ENCODE measurements around the gene SIRPA. TPM values are rescaled to one million over a fixed set of nuclear protein-coding genes. Genes with fewer than 3 reads are reported as not detected.

Gene SIRPA
- total RNA-seq, 1 donor from 2014 or later = 15.1 TPM

DNA sequence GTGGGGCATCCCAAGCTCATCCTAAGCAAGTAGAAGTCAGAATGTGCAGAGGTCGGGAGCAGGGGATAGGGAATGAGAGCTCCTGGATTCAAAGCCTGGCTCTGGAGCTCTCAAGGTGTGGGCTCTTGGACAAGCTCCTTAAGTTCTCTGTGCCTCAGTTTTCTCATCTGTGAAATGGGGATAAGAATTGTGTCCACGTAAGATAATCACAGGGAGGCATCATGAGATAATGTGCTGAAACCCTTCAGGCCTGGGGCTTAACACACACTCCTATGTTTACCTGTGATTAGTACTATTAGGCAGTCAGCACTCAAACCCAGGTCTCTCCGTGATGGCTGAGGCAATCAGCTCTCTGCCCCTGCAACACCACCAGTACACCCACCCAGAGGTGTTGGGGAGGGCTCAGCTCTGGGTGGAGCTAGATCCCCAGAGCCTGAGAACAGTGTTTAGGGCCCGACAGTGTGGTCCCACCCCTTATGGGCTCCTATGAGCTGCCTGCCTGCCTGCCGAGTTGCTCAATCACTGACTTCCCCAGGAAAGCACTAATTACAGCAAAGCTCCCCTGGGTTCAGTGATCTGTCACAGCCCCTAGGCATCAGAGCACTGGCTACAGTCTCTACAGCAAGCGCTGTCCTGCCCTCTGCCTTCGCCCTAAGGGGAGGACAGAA, 6.3 kb upstream of the SIRPA start:
- peak; percentile 58 for ATAC-seq

DNA sequence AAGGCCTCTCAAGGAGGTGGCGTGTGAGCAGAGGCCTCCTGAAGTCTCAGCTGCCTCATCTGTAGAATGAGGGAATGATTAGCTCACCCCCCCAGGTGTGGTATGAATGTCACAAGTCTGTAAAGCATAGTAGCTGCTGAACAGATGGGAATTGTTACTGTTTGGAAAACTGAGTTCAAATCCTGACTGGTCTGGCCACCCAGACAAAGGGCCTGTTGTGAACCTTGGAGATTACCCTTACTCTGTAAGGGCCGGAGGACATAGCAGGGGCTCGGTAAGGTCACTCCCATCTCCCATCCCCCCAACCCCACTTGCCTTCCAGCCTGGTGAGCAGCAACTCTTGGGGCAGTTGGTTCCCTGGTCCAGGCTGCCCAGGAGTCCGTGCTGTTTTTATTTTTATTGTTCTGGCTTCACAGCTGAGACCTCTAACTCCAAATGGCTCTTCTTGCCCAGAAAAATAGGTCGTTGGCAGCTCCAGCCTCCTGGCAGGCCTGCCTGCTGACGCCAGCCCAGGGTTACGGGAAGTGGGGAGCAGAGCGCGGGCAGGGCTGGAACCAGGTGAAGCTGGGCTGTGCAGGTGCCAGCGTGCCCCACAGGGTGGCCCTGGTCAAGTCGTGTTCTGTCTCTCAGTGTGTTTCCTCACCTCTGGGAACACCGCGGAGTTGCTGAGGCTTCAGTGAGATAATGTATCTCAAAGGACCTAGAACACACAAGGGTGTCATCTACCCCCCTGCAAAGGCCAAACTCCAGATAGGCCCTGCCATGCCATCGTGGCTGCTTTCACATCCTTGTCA, 4.5 kb upstream of the SIRPA start:
- ATAC-seq = peak; percentile 30

DNA sequence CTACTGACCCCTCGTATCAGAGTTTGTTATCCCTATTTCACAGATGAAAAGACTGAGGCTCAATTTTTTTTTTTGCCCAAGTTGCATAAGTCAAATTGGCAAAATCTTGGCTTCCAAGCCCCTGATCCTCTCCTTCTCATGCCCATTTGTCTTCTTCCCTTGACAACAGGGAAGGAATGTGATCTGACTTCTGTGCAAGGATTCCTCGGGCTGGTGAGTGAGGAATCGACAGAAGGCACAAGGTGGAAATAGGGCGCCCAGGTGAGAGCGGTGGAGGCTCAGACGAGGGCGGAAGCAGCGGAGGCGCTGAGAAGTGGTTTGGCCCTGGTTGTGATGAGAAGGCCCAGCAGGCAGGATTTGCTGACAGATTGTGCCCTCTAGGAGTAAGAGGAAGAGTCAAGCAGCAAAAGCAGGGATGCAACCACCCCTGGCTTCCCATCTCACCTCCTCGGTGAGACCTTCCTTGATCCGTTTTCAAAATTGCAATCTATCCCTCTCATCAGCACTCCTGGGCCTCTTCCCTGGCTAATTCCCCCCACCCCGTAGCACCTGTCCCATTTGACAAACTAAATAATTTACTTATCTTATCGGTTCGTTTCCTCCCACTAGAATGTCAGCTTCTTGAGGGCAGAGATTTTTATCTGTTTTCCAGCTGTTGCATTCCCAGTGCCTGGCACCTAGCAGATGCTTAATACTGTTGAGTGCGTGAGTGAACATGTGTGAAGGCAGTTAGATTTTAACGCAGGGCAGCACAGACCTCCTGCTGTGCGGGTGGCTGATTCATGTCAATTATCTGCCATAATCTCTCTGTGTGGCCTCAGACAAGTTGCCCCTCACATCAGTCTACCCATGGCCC, 3.7 kb upstream of the SIRPA start:
- no peak for ATAC-seq

DNA sequence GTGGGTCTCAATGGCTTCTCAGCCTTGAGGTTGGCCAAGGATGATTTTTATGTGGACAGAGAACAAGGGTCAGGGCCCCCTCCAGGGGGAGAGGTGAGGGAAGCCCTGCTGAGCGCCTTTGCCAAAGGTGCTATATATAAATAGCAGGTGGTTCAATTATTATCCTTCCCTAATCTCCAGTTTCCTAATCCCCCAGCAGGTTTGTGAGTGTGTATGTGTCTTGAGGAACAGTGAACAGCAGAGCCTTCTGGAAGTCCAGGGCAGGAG, 3.2 kb upstream of the SIRPA start:
- no peak for ATAC-seq

DNA sequence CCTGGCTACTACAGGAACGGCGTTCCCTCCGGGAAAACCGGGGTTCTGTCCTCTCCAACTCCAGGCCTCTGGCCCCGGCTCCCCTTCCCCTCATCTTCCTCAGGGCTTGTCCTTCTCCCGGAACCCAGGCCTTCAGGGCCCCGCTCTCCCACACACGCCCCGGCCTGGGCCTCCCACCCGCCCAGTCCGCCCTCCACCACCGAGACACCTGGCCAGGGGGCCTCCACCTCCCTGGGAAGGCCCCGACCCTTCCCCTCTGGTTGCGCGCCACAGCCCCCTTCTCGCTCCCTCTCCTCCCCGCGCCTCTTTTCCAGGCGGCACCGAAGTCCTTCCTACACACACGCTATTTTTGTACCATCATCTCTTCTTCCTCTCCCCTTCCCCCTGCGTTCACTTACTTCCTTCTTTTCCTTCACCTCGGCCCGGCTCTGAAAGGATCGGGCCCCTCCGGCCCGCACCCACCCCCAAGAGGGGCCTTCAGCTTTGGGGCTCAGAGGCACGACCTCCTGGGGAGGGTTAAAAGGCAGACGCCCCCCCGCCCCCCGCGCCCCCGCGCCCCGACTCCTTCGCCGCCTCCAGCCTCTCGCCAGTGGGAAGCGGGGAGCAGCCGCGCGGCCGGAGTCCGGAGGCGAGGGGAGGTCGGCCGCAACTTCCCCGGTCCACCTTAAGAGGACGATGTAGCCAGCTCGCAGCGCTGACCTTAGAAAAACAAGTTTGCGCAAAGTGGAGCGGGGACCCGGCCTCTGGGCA, 1.3 kb upstream of the SIRPA start:
- ATAC-seq = no peak

DNA sequence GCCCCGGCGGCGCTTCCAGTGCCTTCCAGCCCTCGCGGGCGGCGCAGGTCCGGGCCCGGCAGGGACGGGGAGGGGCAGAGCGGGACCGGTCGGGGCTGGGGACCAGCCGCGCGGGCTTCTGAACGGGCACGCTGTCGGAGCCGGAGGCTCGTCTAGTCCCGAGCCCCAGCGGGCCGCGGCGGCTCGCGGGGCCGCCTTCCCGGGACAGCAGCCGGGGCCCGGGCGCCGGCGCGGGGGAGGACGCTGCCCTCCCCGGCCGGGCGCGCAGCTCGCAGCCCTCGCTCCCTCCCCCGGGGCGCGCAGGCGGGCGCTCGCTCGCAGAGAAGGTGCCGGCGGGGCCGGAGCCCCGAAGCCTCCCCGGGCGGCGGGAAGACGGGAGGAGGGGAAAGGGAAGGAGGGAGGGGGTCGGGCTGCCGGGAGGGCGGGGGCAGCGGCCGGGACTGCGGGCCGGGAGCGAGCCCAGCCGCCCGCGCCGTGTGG, 696 bp upstream of the SIRPA start:
- ATAC-seq = peak; percentile 67

DNA sequence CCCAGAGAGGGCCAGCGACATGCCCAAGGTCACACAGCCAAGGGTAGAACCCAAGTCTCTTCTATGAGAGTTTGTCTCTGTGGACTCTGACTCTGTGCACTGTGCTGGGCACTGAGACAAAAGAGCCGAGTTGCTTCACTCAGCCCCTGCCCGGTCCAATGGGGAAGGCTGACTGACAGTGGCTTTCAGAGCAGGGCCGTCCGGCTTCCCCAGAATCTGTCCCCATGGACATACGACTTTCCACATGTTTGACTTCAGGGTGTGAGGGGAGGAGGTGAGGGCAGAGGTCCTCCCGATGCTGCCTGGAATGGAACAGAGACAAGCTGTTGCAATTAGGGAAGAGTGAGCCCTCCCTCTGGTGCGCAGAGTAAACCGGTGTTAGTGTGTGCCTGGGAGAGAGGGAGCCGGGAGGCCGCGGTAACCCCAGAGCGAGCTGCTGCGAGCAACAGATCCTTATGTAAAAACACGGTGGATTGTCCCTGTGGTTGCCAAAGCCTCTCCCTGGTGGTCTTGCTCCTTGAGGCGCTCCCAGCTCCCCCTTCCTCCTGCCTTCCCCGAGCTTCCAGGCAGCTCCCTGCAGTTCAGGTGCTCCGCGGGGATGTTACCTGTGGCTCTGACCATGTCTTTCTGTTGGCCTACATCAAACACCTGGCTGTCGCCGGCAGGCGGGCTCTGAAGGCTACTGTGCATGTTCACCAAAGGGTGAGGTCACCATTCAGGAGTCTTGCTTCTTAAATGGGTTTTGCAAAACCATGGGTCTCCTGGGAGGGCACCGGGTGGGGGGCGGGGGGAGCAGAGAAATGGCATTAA, 672 bp downstream of the SIRPA start:
- peak; percentile 11 for ATAC-seq

DNA sequence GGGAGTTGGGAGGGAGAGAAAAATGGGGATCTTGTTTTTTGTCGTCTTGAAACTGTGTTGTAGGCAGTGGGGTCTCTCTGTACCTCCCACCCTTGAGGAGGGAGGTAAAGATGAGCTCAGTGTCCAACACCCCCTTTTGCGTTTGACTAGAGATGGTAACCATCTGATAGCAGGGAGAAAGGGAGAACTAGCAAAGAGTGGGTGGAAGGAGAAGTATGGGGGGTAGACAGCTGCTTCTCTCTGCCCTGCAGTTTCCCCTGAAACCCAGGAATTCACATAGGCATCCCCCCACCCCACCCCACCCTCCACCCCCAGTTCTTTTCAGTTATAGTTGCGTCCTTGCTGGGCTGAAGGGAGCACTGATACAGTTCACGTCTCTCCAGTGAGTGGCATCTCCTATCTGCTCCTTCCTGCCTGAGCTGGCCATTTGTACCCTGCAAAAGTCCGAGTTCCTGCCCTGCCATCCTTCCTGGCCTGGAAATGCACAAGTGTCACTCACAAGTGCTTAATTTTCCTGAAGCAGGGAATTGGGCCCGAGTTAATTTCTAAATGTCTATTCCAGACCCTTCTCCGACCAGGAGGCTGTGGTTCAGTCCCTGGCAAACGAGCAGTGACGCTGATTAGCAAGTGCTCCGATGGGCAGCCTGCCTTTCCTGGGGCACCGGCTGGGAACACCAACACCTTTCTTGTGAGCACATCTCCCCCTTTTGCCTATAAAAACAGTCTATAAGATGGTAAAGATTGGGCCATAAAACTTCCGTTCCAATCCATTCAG, 1.5 kb downstream of the SIRPA start:
- ATAC-seq = no peak

DNA sequence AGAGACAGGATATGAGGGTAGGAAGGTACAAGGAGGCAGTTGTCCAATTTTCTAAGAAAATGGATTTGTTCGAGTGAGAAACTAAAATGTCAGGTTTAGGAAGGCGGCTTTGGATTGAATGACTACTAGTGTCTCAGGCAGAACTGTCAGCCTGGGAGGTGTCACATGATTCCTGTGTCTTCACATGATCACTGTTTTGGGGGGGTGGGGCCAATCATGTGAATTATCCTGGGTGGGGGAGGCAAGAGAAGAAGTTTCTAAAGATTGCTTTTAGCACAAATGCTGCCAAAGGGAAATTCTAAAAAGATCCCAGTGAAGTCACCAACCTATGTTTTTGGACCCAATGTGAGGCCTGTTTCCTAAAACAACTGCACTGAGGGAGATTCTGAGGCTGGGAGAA, 2.3 kb downstream of the SIRPA start:
- ATAC-seq = no peak

DNA sequence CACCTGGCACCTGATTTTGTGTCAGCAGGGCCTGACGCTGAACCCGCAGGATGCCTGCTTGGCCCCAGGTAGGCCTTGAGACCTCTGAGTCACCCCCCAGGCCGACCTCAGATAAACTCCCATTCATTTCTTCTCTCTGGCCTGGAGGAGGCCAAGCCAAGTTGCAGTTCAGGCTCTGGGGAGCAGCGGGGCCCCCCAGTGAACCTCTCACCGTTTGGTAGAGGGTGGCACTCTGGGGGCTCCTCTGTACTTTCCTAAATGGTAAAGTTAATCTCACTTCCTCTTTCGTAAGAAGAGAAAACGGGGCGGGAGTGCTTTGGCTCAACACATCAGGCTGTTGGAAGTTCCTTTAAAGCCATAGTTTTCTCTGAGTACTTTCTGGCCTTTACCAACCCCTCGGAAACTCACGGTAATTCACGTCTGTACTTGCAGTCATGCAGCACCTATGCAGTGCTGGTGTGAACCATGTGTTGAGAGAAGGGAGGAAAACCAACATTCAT, 2.8 kb downstream of the SIRPA start:
- peak; percentile 2 for ATAC-seq

DNA sequence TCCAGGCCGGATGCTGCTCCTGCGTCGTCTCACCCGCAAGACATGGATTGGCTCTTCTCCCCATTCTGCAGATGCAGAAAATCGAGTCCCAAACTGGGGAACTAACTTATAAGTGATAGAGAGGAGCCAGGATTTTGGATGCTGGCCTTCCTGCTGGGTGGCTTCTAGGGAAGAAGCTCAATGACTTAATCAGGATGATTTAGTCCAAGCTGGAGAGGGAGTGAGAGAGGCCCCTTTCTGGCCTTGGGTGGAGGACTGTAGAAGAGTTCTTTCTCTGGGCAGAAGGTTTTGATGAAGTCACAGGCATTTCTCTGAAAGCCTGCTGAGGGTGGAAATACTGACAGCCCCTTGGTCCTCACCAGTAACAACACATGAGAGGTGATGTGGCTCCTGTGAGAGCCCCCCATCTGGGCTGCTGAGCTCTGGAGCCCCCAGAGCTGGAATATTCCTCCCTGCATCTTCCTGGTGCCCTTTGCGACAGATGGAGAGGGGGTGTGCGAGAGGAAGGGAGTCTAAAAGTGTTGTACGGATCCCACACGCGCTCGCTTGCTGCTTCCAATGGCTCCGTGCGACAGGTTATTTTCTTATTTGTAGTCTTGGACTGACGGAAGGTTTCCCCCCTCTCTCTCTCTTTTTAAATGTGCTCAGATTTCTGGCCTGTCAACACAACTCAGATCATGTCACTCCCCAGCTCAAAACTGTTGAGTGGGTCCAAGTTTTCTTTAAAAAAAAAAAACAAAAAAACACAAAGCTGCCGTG, 3.5 kb downstream of the SIRPA start:
- no peak for ATAC-seq

DNA sequence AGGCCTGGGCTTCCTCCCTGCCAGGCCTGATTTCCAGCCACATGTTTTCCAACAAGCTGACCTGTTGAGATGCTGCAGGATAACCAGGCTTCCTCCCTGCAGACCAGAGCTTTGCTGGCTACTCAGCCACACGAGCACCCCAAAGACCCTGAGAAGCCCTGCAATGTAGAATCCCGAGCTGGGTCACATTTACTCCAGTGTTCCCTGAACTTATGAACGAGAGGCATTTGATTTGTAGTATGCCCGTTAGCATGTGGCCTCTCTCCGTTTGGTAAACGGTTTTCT, 4.0 kb downstream of the SIRPA start:
- no peak for ATAC-seq

DNA sequence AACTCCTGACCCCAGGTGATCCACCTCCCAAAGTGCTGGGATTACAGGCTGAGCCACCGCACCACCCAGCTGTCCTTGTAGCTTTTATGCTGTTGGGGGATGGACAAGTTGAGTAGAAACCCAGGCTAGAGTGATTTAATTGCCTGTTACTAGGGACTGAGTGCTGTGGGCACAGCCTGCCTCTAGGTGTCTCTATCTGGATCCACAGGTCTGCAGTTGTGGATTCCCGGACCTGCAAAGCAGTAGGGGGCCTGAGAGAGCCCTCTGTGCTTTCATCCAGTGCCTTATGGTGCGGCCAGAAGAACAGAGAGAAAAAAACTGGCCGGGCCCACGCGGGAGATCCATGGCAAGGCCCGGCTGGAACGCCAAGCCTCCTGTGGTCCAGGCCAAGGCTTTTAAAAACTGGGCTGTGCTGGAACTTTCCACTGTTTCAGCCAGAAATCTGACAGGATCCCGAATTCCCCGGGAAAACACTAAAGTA, 5.2 kb downstream of the SIRPA start:
- peak; percentile 61 for ATAC-seq

DNA sequence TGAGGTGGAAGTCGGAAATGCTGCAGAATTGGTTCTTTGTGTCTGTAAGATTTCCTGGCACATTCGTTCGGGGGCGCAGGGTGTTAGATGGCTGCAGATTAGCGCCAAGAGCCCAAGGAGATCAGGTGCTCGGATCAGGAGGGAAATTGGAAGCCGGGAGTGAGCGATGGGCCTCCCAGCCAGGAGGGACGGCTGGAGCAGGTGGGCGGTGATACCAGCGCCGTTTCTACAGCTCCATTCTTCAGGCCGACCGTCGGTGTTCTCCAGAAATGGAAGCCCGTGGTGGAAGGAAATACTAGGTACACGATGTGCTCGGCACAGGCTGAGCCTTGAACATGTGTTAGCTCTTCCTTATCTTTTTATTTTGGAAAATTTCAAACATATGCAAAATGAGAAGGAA, 6.5 kb downstream of the SIRPA start:
- no peak for ATAC-seq

DNA sequence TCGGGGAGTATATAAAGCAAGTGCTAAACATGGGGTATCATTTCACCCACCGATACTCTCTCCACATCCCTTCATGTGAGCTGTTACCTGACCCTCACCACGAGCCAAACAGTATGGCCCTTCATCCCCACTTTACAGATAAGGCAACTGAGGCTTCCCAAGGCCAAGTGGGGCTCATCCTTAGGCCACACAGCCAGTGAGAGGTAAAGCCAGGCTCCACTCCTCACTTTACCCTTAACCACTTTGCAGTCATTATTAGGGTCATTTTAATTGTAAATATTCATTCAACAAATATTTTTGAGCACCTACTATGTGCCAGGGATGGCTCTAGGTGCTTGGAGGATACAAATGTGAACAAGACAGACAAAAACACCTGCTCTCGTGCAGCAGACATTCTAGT, 7.0 kb downstream of the SIRPA start:
- ATAC-seq = no peak

DNA sequence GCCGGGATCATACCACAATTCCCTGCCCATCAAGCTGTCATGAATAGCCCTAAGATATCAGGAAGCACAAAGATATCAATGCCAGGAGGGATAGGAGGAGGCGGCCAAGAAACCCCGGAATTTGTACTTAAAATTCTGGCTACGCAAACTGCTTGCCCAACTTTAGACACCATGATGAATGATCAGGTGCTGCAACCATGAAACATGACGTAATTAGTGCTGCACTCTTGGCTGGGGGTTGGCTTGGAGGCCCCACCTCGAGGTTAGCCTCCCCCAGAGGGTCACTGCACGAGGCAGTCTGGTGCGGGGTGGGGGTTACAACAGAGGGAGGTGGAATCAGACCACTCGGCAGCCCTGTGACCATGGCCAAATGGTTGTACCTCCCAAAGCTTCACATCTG, 8.9 kb downstream of the SIRPA start:
- no peak for ATAC-seq

DNA sequence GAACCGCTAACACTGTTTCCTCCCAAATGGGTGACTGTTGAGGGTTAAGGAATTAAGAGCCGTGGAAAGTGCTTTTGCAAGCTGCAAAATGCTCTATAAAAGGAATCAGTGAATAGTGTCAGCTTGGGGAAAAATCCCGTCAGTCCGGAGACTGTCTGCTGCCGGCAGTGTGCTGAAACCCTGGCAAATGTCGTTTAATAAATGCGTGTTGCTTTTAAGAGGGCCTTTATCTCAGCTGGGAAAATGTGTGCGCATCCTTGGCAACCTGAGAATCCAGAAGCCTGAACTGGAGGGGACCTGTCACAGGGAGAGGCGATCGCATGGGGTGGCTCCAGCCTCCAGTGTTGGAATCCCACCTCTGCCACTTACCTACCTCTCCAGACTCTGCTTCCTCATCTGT, 9.8 kb downstream of the SIRPA start:
- no peak for ATAC-seq

DNA sequence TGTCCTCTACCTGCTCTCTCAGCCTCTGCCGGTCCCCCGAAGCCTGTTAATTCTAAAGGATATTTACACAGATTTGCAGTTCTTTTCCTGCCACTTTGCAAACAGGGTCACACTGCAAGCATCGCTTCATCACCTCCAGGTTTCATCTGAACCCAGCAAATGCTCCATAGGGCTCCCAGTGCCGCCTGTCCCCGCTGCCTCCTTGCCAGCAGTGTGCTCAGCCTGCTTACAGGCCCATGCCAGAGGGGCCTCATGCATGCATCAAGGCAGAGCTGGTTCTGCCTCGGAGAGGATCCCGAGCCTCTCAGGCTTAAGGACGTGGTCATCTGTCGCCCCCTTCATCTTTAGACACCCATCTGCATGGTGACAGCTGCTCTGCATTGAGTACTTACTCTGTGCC, 10.5 kb downstream of the SIRPA start:
- ATAC-seq = no peak

DNA sequence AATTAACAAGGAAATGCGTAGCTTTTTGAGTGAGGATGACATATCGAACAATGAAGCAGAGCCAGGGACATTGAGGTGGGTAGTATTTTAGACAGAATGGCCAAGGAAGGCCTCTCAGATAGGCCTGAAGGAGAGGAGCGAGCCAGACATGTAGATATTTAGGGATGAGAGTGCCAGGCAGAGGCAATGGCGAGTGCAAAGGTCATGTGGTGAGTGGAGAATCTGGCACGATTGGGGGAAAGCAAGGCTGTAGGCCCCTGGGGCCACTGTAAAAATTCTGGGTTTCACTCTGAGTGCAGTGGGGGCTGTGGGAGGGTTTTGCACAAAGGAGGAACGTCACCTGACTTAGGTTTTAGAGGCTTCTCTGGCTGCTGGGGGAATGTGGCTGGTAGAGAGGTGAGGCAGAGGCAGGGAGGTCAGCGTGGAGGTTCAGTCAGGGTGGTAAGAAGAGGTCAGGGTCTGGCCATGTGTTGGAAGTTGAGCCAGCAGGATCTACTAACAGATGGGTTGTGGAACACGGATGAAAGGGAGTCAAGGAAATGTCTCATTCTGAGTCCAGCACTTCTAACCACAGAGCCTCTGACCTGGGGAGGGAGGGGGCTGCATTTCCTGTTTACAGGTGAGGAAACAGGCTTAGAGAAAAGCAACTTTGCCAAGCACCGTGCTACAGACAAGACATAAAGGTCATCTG, 11.3 kb downstream of the SIRPA start:
- ATAC-seq = no peak

DNA sequence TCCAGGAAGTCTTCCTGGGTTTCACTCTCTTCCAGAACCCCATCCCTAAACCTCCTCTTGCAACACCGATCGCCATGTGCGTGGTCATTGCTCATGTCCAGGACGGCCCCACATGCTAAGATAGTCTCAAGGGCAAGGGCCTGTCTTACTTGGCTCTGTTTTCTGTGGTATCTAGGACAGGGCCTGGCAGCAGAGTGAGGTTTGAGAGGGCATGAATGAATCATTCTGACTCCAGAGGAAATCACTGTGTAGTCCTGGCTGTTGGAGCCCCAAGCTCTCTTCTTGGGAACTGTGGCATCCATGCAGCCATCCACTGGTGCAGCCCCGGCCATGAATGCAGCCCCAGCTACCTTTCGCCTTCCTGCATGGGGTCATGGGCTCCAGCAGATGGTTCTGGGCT, 12.4 kb downstream of the SIRPA start:
- ATAC-seq = no peak
